CD4-positive, CD25-positive, alpha-beta regulatory T cell (primary cell): Measurements from ENCODE around the gene SNED1. TPM values are rescaled to one million over a fixed set of nuclear protein-coding genes. Genes with fewer than 3 reads are reported as not detected.
"Not testable (repeated sequence)": the region's sequence is repeated elsewhere in the genome, so short reads cannot be mapped to it uniquely, and the experiment has no call there.

Experiments used
- ATAC-seq, 2 donors: fragments of 150-1000 bp; cut with Tn5 transposase; one replicate each; pipeline ENCODE4 v1.10.0; 2021; ENCODE audit warnings: low read depth in 2 of 2, moderate number of reproducible peaks in 2 of 2, moderate library complexity in 1 of 2
- DNase-seq, 3 donors: peaks; one replicate each; pipeline versions ENCODE4 v3.0.0 to v3.0.0-alpha.2; 2012 to 2022; ENCODE audit warnings: mixed read lengths in 1 of 3
- H3K27ac ChIP-seq: one replicate; pipeline ENCODE4 v1.7.0; 2013; ENCODE audit warnings: mild to moderate bottlenecking, low read length; ENCODE audit not compliant: insufficient read depth, poor library complexity, severe bottlenecking
- H3K27me3 ChIP-seq: one replicate; pipeline ENCODE4 v1.7.0; 2013; ENCODE audit warnings: low read length; ENCODE audit not compliant: control insufficient read depth, insufficient read depth
- H3K36me3 ChIP-seq: one replicate; pipeline ENCODE4 v1.7.0; 2013; ENCODE audit warnings: mild to moderate bottlenecking, low read length, moderate library complexity; ENCODE audit not compliant: control insufficient read depth, insufficient read depth
- H3K4me1 ChIP-seq: 2 replicates; pipeline ENCODE4 v1.7.0; 2013; ENCODE audit warnings: mild to moderate bottlenecking, low read length; ENCODE audit not compliant: insufficient read depth, control insufficient read depth, poor library complexity, severe bottlenecking
- H3K4me3 ChIP-seq: one replicate; pipeline ENCODE4 v1.7.0; 2013; ENCODE audit warnings: low read depth, mild to moderate bottlenecking, low read length, moderate library complexity
- H3K9me3 ChIP-seq, 2 experiments: 1 replicate in 1 of 2; 2 replicates in 1 of 2; pipeline ENCODE4 v1.7.0; 2013; ENCODE audit warnings: low read length in 2 of 2, mild to moderate bottlenecking in 1 of 2, moderate library complexity in 1 of 2; ENCODE audit not compliant: control insufficient read depth in 2 of 2
- H3K27ac Mint-ChIP-seq, 3 donors: one replicate each; pipeline ENCODE4 v1.8.0; 2020 to 2022; ENCODE audit warnings: mild to moderate bottlenecking in 3 of 3, mixed read lengths in 3 of 3, moderate library complexity in 2 of 3
- H3K27me3 Mint-ChIP-seq: one replicate; pipeline ENCODE4 v1.8.0; 2022; ENCODE audit warnings: mild to moderate bottlenecking, mixed read lengths
- H3K36me3 Mint-ChIP-seq: one replicate; pipeline ENCODE4 v1.8.0; 2020; ENCODE audit warnings: mixed read lengths
- H3K4me1 Mint-ChIP-seq, 4 donors: one replicate each; pipeline ENCODE4 v1.8.0; 2020 to 2022; ENCODE audit warnings: mixed read lengths in 4 of 4, mild to moderate bottlenecking in 1 of 4
- H3K4me3 Mint-ChIP-seq, 4 donors: one replicate each; pipeline ENCODE4 v1.8.0; 2020 to 2022; ENCODE audit warnings: mild to moderate bottlenecking in 4 of 4, mixed read lengths in 4 of 4, moderate library complexity in 3 of 4
- H3K9me3 Mint-ChIP-seq, 7 donors: one replicate each; pipeline ENCODE4 v1.8.0; 2020 to 2022; ENCODE audit warnings: mixed read lengths in 7 of 7, mild to moderate bottlenecking in 3 of 7, moderate library complexity in 2 of 7
- polyA plus RNA-seq, 4 donors: library from polyadenylated mRNA; unstranded; fragments of 300-500 nt; fragmentation: Illumina TruSeq; gene quantifications; one replicate each; pipeline ENCODE4 v1.2.3, GENCODE V29; 2021
- total RNA-seq: library from RNA; stranded (reverse); gene quantifications from one replicate; pipeline ENCODE4 v1.2.3, GENCODE V29; 2022

SNED1 gene
- total and polyA plus RNA-seq, 5 donors from 2014 or later = 1.7 to 170 (median 2.5) TPM

DNA sequence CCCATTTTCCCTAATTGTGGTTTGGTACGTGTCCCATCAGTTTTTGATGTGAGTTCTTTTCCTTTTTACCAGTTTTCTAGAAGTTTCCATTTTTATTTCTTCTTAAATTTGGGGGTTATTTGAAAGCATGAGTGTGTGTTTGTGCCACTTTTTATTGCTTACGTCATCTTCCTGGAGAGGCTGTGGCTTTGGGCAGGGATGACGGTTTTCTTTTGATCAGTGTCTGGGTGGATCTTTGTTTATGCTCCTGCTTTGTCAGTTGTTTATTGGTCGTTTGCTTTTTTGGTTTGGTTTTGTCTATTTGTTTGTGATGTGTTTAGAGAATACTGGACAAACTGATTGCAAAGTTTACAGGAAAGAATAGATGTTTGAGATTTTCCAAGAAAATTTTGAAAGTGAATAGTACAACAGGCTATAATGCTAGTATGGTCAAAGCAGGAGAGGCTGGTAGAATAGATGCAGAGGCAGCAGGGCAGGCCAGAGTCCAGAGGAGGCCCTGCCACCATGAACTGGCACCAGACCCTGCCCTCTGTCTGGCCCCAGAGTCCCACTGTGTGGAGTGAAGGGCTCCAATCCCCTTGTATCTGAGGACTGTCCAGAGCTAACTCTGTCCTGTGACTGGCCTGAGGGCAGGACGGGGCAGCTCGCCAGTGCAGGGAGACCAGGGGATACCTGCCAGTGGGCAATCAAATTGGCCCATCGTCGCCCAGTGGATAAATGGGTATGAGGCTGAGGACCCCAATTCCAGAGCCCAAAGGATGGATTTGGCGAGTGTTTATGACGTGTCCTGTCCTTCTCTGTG lies 23.4 kb upstream of the SNED1 start:
- Histone ChIP-seq H3K4me3 (peak overlapping the region; percentile 35), H3K27me3 (no peaks in the 10 kb centered on the region), H3K36me3 (no peaks in the 10 kb centered on the region), H3K4me1 (peaks cover 5% of the 10 kb centered on the region), H3K27ac (no peak overlapping the region), H3K9me3 (no peaks in the 10 kb centered on the region)
- H3K36me3 Mint-ChIP-seq = no peaks in the 10 kb centered on the region
- ATAC-seq (no peak), DNase-seq (peak in 1 of 3 donors; percentile 30)
- no peak overlapping the region for H3K4me3 Mint-ChIP-seq
- H3K27me3 Mint-ChIP-seq = peaks cover 12% of the 10 kb centered on the region
- peaks cover 5 to 8% (median 6%) of the 10 kb centered on the region in 4 donors for H3K4me1 Mint-ChIP-seq
- peaks cover 0 to 4% (median 0%) of the 10 kb centered on the region in 7 donors for H3K9me3 Mint-ChIP-seq
- H3K27ac Mint-ChIP-seq = peak overlapping the region in 1 of 3 donors; percentile 15

DNA sequence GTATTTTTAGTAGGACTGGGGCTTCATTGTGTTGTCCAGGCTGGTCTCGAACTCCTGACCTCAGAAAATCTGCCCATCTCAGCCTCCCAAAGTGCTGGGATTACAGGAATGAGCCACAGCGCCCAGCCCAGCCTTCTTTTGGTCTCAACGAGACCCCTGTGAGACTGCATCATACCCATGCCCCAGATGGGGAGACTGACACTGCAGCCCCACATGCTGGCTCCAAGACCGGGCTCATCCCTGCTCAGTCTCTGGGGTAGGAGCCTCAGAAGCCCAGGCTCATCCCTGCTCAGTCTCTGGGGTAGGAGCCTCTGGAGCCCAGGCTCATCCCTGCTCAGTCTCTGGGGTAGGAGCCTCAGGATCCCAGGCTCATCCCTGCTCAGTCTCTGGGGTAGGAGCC lies 22.5 kb upstream of the SNED1 start:
- not testable (repeated sequence) for ATAC-seq, H3K9me3 ChIP-seq, H3K27ac Mint-ChIP-seq, H3K4me3 ChIP-seq, H3K4me1 Mint-ChIP-seq, H3K36me3 ChIP-seq, H3K27me3 ChIP-seq, H3K27ac ChIP-seq, DNase-seq, H3K4me1 ChIP-seq, H3K4me3 Mint-ChIP-seq, H3K36me3 Mint-ChIP-seq, H3K9me3 Mint-ChIP-seq
- peaks cover 12% of the 10 kb centered on the region for H3K27me3 Mint-ChIP-seq

DNA sequence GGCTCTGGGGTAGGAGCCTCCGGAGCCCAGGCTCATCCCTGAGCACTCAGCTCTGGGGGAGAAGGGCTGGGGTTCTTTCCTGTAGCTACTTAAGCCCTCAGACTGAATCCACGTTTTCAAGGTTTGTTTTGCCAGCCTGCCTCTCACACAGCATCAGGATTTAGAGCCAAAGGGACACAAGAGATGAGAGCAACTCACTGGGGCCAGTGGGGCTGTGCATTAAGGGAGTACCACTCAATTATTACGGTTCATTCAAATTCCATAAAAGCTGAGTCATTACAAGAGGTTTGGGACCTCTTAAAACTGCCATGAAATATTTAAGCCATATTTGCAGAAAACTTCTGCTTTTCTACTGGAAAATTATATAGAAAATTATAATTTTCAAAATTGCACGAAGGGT lies 17.1 kb upstream of the SNED1 start:
- no peak overlapping the region for H3K4me3 ChIP-seq
- peaks cover 0 to 7% (median 0%) of the 10 kb centered on the region in 4 donors for H3K4me1 Mint-ChIP-seq
- no peaks in the 10 kb centered on the region for H3K36me3 ChIP-seq
- H3K4me3 Mint-ChIP-seq = no peak overlapping the region
- ATAC-seq (no peak), DNase-seq (no peak)
- H3K27me3 Mint-ChIP-seq = no peaks in the 10 kb centered on the region
- H3K27ac Mint-ChIP-seq = no peak overlapping the region
- H3K36me3 Mint-ChIP-seq = no peaks in the 10 kb centered on the region
- H3K27ac ChIP-seq = no peak overlapping the region
- no peaks in the 10 kb centered on the region for H3K27me3 ChIP-seq
- H3K4me1 ChIP-seq = peaks cover 8% of the 10 kb centered on the region
- H3K9me3 ChIP-seq = no peaks in the 10 kb centered on the region
- H3K9me3 Mint-ChIP-seq = no peaks in the 10 kb centered on the region

DNA sequence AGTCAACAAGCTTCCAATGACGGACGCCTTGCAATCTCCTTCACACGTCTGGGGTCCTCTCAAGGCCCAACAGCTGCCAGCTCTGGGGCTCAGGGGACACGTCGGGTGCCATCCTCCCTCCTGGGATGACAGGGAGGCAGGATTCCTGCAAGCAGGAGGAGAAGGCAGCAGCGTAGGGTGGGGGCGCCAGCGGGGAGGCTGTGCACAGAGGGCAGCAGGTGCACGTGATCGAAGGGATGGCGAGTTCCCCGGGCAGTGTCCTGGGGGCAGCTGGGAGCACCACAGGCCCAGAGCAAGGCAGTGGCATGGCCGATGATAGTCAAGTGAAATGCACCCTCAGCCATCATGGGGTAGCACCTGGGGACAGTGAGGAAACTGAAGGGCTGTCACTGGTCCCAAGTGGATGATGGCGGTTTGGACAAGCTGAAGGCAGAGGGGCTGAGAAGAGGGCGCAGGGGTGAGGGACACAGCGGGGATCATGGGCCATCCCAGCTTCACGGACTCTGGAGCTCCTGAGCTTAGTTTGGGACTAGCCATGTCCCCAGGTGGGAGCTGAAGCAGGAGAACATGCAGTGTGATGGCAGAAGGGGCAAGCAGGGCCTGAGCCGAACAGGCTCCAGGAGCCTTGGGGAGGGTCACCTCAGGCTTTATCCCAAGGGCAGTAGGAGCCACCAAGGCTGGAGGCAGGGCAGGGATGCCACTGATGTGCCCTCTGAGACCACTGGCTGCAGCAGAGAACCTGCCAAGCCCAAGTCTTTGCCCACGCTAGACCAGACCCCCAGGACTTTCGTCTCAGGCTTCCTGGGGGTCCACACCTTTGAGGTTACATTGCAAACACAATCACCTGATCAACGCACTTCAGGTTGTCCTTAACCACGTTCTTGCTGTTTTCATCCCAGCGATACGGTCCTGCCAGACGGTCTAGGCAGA lies 16.3 kb upstream of the SNED1 start:
- ATAC-seq (no peak), DNase-seq (no peak)
- Mint-ChIP-seq H3K4me3 (no peak overlapping the region), H3K27ac (no peak overlapping the region), H3K4me1 (peaks cover 0 to 7% (median 0%) of the 10 kb centered on the region in 4 donors), H3K36me3 (no peaks in the 10 kb centered on the region), H3K27me3 (no peaks in the 10 kb centered on the region), H3K9me3 (no peaks in the 10 kb centered on the region)
- Histone ChIP-seq H3K36me3 (no peaks in the 10 kb centered on the region), H3K27ac (no peak overlapping the region), H3K4me3 (no peak overlapping the region), H3K27me3 (no peaks in the 10 kb centered on the region), H3K4me1 (peaks cover 8% of the 10 kb centered on the region), H3K9me3 (no peaks in the 10 kb centered on the region)

DNA sequence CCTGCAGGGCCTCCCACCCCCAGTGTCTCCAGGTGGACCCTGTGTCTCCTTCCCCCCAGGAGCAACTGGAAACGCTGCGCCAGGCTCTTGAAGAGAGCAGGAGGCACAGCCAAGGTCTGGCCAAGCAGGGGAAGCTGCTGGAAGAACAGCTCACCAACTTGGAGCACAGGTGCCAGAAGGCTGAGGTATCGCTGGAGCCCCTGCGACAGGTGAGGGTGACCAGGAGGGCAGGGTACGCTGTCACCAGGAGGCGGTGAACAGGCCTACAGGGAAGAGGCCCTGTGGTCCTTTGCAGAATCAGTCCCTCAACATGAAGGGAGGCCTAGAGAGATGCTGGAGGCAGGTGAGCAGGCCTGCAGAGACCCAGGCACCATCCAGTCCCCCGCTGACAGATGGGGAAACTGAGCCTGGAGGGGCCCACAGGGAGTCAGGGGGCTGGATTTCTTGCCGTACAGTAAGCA lies 15.6 kb upstream of the SNED1 start:
- Histone ChIP-seq H3K9me3 (no peaks in the 10 kb centered on the region), H3K27me3 (no peaks in the 10 kb centered on the region), H3K27ac (no peak overlapping the region), H3K36me3 (no peaks in the 10 kb centered on the region), H3K4me3 (no peak overlapping the region), H3K4me1 (peaks cover 8% of the 10 kb centered on the region)
- H3K27ac Mint-ChIP-seq = no peak overlapping the region
- H3K9me3 Mint-ChIP-seq = no peaks in the 10 kb centered on the region
- H3K4me1 Mint-ChIP-seq = peaks cover 0 to 7% (median 0%) of the 10 kb centered on the region in 4 donors
- H3K4me3 Mint-ChIP-seq = no peak overlapping the region
- ATAC-seq (no peak), DNase-seq (no peak)
- H3K27me3 Mint-ChIP-seq = no peaks in the 10 kb centered on the region
- no peaks in the 10 kb centered on the region for H3K36me3 Mint-ChIP-seq

DNA sequence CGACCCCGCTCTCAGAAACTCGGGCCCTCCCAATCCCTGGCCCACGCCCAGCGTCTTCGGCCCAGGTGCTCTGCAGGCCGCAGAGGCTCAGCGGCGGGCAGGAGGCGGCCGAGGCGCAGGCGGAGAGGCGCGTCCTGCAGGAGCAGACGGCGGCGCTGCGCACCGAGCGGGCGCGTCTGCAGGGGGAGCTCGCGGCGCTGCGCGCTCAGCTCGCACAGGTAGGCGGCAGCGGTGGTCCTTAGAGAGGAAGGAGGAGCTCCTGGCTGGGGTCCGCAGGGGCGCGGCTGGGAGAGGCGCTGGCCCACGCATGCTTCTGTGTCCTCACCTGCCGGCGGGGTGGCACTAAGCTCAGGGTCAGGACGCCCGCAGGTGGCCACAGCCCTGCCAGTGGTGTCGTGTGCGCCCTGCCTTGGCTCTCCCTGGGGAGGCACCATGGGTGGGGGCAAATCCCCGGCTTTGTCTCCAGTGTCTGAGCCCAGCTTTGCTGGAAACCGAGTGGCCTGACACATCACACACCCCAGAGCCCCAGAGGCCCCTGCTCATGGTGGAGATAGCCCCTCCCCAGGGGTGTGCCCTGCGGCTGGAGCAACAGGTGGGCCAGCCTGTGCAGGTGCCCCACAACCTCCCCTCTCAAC lies 14.9 kb upstream of the SNED1 start:
- Histone ChIP-seq H3K9me3 (no peaks in the 10 kb centered on the region), H3K4me3 (no peak overlapping the region), H3K36me3 (no peaks in the 10 kb centered on the region), H3K4me1 (peaks cover 8% of the 10 kb centered on the region), H3K27ac (no peak overlapping the region), H3K27me3 (no peaks in the 10 kb centered on the region)
- Mint-ChIP-seq H3K27me3 (no peaks in the 10 kb centered on the region), H3K36me3 (no peaks in the 10 kb centered on the region), H3K27ac (no peak overlapping the region), H3K4me1 (peaks cover 0 to 7% (median 0%) of the 10 kb centered on the region in 4 donors), H3K4me3 (no peak overlapping the region), H3K9me3 (no peaks in the 10 kb centered on the region)
- ATAC-seq = peak; percentile 54 to 72
- peak in 2 of 3 donors; percentile 29 to 48 for DNase-seq

DNA sequence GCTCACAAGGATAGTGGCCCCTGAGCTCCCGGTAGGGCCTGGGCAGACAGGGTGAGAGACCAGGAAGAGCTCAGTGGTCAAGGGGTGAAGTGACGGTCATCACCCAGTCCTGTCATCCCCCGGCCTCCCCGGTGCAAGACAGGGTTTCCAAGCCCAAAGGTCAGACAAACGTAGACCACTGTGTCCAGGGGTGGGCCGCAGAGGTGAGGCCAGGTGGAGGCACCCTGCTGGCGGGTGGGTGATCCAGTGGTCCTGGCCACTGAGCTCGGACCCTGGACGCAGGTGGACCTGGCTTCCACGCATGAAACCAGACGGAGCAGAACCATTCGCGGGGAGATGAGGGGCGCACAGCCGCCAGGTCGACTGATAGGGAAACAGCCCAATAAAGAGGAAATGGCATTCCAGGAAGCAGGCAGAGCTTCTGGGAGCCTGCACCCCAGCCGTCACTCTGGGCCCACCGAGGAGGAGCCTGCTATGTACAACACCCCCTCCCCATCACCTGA lies 14.4 kb upstream of the SNED1 start:
- no peaks in the 10 kb centered on the region for H3K9me3 ChIP-seq
- Mint-ChIP-seq H3K9me3 (no peaks in the 10 kb centered on the region), H3K36me3 (no peaks in the 10 kb centered on the region), H3K27ac (no peak overlapping the region), H3K4me1 (peaks cover 0 to 7% (median 0%) of the 10 kb centered on the region in 4 donors), H3K4me3 (no peak overlapping the region), H3K27me3 (no peaks in the 10 kb centered on the region)
- H3K36me3 ChIP-seq = no peaks in the 10 kb centered on the region
- DNase-seq (no peak), ATAC-seq (no peak)
- no peak overlapping the region for H3K27ac ChIP-seq
- no peak overlapping the region for H3K4me3 ChIP-seq
- H3K4me1 ChIP-seq = peaks cover 8% of the 10 kb centered on the region
- no peaks in the 10 kb centered on the region for H3K27me3 ChIP-seq
